NCI-H69 (cell line): Measurements from ENCODE around the gene RPS3A.
A peak's percentile ranks its signal among the peaks of the same experiment; 100 is the strongest.
"Not testable (repeated sequence)": the region's sequence is repeated elsewhere in the genome, so short reads cannot be mapped to it uniquely, and the experiment has no call there.

Experiments
- DNase-seq: peaks from one replicate; lab custom pipeline; 2025; lab: John Stamatoyannopoulos, UW

The RPS3A gene

GRCh38 chr4:151114986-151115385, 15.6 kb downstream of the RPS3A start:
- no peak for DNase-seq

- DNase-seq = peak; percentile 44
Observed at GRCh38 chr4:151117371-151117962, 18.0 kb downstream of the RPS3A start.

- DNase-seq = no peak
Observed at GRCh38 chr4:151129796-151130195, 30.4 kb downstream of the RPS3A start.

- DNase-seq = no peak
Observed at GRCh38 chr4:151133311-151133710, 33.9 kb downstream of the RPS3A start.

- not testable (repeated sequence) for DNase-seq
Observed at GRCh38 chr4:151136048-151136447, 36.6 kb downstream of the RPS3A start.

- DNase-seq = no peak
Observed at GRCh38 chr4:151139814-151140213, 40.4 kb downstream of the RPS3A start.

GRCh38 chr4:151142758-151143157, 43.3 kb downstream of the RPS3A start:
- no peak for DNase-seq

GRCh38 chr4:151143162-151143561, 43.7 kb downstream of the RPS3A start:
- no peak for DNase-seq

GRCh38 chr4:151143811-151144210, 44.4 kb downstream of the RPS3A start:
- no peak for DNase-seq

GRCh38 chr4:151144329-151145072, 45.1 kb downstream of the RPS3A start:
- no peak for DNase-seq

GRCh38 chr4:151147000-151147399, 47.6 kb downstream of the RPS3A start:
- DNase-seq = no peak

GRCh38 chr4:151148261-151148660, 48.8 kb downstream of the RPS3A start:
- no peak for DNase-seq

GRCh38 chr4:151150821-151151580, 51.6 kb downstream of the RPS3A start:
- no peak for DNase-seq

- peak; percentile 23 for DNase-seq
Observed at GRCh38 chr4:151152028-151152427, 52.6 kb downstream of the RPS3A start.

- no peak for DNase-seq
Observed at GRCh38 chr4:151153585-151153984, 54.2 kb downstream of the RPS3A start.
